ENCODE data around the gene FGF21. TPM values are rescaled to one million over a fixed set of nuclear protein-coding genes. Genes with fewer than 3 reads are reported as not detected.
A peak's percentile ranks its signal among the peaks of the same experiment; 100 is the strongest.

The FGF21 gene
- total RNA-seq, 4 donors from 2014 or later, result not detected

- Histone ChIP-seq H3K4me1 (peaks cover 0 to 7% (median under 1%) of the 10 kb centered on the region in 4 donors), H3K36me3 (no peaks in the 10 kb centered on the region), H3K27me3 (peaks cover 47% of the 10 kb centered on the region), H3K9me3 (no peaks in the 10 kb centered on the region), H3K27ac (peak within 1 kb of the TSS in 3 of 4 donors; percentile 42 to 70 (median 59)), H3K4me3 (peak within 1 kb of the TSS in 2 of 4 donors; percentile 15 to 41)
- WGBS, 2 donors (ENCODE audit: low coverage in 1 of 2), result 5 to 16% methylated on average over 8 to 31 of the region's 31 CpGs
- TF ChIP-seq EP300 (IDR thresholded peaks at IDR 0.05; ENCODE audit: low read depth), result no peak
- TF ChIP-seq POLR2A (IDR thresholded peaks at IDR 0.05), result no peak
- TF ChIP-seq POLR2AphosphoS5 (IDR thresholded peaks at IDR 0.05), result no peak
- TF ChIP-seq CTCF (IDR thresholded peaks at IDR 0.05), result no peak
- intact Hi-C loops (cut with DNase I; ENCODE audit: low total_unique reads), result loop anchor here (10.0 kb wide), 1 partner anchor 72 kb away; the partner anchor contains the start of gene NTN5
- peak; percentile 57 for DNase-seq
- in situ Hi-C loops (cut with MboI; ENCODE audit: low pct_ligation_motif_present in 1 of 4, low pct_unique_long_range_greater_than_20kb in 1 of 4, low sequenced_read_pairs in 3 of 4), result loop anchor here in 1 of 4 donors (10.0 kb wide), 1 partner anchor 102 kb away; the partner anchor contains the start of gene CA11
Measured at GRCh38 chr19:48746738-48747575, 8.4 kb upstream of the FGF21 start, which contains the start of gene IZUMO1. TSS of gene IZUMO1 (minus strand) at chr19:48746909. CDS start at chr19:48745859, 1,050 bp downstream.

DNA sequence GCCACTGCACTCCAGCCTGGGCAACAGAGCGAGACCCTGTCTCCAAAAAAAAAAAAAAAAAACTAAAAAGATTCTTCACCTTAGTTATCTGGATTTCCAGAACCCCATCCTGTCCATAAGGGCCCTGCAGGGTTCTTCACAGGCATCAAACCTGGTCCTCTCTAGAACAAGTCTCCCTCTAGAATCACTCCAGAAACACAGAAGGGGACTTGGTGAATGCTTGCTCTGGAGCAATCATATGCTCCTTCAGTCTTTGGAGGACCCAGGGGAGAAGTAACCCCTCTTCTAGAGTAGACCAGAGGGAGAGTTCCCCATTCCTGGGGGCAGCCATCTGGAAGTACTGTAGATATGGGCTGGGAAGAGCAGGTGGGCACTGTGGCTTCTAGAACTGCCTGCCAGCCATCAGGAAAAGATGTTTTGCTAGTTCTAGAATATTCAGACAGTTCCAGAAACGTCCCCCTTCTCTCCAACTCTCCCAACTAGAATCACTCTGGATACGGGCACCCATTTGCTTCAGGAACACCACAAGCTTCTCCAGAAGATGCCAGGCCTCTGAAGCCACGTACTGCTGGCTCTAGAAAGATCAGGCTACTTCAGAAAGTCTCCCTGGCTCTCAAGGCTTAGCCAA is 5.6 kb upstream of the FGF21 start:
- 71 to 73% methylated on average over 1 to 4 of the region's 4 CpGs for WGBS, 2 donors (ENCODE audit: low coverage in 1 of 2)
- in situ Hi-C loops (cut with MboI; ENCODE audit: low pct_ligation_motif_present in 1 of 4, low pct_unique_long_range_greater_than_20kb in 1 of 4, low sequenced_read_pairs in 3 of 4) (loop anchor here in 1 of 4 donors (10.0 kb wide), 1 partner anchor 105 kb away; the partner anchor contains the start of gene CA11), intact Hi-C loops (cut with DNase I; ENCODE audit: low total_unique reads) (loop anchor here (10.0 kb wide), 1 partner anchor 75 kb away; the partner anchor contains the start of gene NTN5)
- peaks cover 12 to 21% (median 14%) of the 10 kb centered on the region in 4 donors for H3K4me1 ChIP-seq
- H3K27ac ChIP-seq, result no peak overlapping the region
- no peak overlapping the region for H3K4me3 ChIP-seq
- H3K27me3 ChIP-seq, result peaks cover 74% of the 10 kb centered on the region
- DNase-seq, result no peak
- H3K9me3 ChIP-seq, result no peaks in the 10 kb centered on the region
- H3K36me3 ChIP-seq, result no peaks in the 10 kb centered on the region
- TF ChIP-seq POLR2A (IDR thresholded peaks at IDR 0.05) (no peak), EP300 (IDR thresholded peaks at IDR 0.05; ENCODE audit: low read depth) (no peak)

- no peak for DNase-seq
- Histone ChIP-seq H3K4me3 (no peak overlapping the region), H3K27ac (no peak overlapping the region), H3K9me3 (no peaks in the 10 kb centered on the region), H3K4me1 (peaks cover 12 to 21% (median 14%) of the 10 kb centered on the region in 4 donors), H3K36me3 (no peaks in the 10 kb centered on the region), H3K27me3 (peaks cover 79% of the 10 kb centered on the region)
- intact Hi-C loops (cut with DNase I; ENCODE audit: low total_unique reads), result no loop called here
- no peak for TF ChIP-seq EP300 (IDR thresholded peaks at IDR 0.05; ENCODE audit: low read depth)
- no peak for TF ChIP-seq CTCF (IDR thresholded peaks at IDR 0.05)
- no peak for TF ChIP-seq POLR2AphosphoS5 (IDR thresholded peaks at IDR 0.05)
- TF ChIP-seq POLR2A (IDR thresholded peaks at IDR 0.05), result no peak
- 86% methylated on average over 31 of the region's 31 CpGs; no CpG with 5 or more reads in 1 of the 2 donors for WGBS, 2 donors (ENCODE audit: low coverage in 1 of 2)
- in situ Hi-C loops (cut with MboI; ENCODE audit: low pct_ligation_motif_present in 1 of 4, low pct_unique_long_range_greater_than_20kb in 1 of 4, low sequenced_read_pairs in 3 of 4), result no loop called here
Measured at GRCh38 chr19:48750351-48750750, 5.0 kb upstream of the FGF21 start.

GRCh38 chr19:48750771-48751504 is 4.4 kb upstream of the FGF21 start:
- no peak for TF ChIP-seq POLR2AphosphoS5 (IDR thresholded peaks at IDR 0.05)
- no peak for TF ChIP-seq POLR2A (IDR thresholded peaks at IDR 0.05)
- no peak for TF ChIP-seq EP300 (IDR thresholded peaks at IDR 0.05; ENCODE audit: low read depth)
- TF ChIP-seq CTCF (IDR thresholded peaks at IDR 0.05), result no peak
- intact Hi-C loops (cut with DNase I; ENCODE audit: low total_unique reads) (loop anchor here (1.0 kb wide), 1 partner anchor 26 kb away; no protein-coding TSS in a partner anchor), in situ Hi-C loops (cut with MboI; ENCODE audit: low pct_ligation_motif_present in 1 of 4, low pct_unique_long_range_greater_than_20kb in 1 of 4, low sequenced_read_pairs in 3 of 4) (no loop called here)
- H3K27ac ChIP-seq, result no peak overlapping the region
- H3K4me1 ChIP-seq, result peaks cover 12 to 21% (median 14%) of the 10 kb centered on the region in 4 donors
- H3K4me3 ChIP-seq, result no peak overlapping the region
- no peak for DNase-seq
- H3K36me3 ChIP-seq, result no peaks in the 10 kb centered on the region
- H3K9me3 ChIP-seq, result no peaks in the 10 kb centered on the region
- 53 to 91% methylated on average over 5 to 28 of the region's 29 CpGs for WGBS, 2 donors (ENCODE audit: low coverage in 1 of 2)
- peaks cover 79% of the 10 kb centered on the region for H3K27me3 ChIP-seq
